HuH-7.5 (cell line): ENCODE data around the gene MORC2.
A peak's percentile ranks its signal among the peaks of the same experiment; 100 is the strongest.

Experiments
- DNase-seq: peaks from one replicate; pipeline ENCODE4 v3.0.0; 2011; ENCODE audit warnings: low spot score

The MORC2 gene

DNA sequence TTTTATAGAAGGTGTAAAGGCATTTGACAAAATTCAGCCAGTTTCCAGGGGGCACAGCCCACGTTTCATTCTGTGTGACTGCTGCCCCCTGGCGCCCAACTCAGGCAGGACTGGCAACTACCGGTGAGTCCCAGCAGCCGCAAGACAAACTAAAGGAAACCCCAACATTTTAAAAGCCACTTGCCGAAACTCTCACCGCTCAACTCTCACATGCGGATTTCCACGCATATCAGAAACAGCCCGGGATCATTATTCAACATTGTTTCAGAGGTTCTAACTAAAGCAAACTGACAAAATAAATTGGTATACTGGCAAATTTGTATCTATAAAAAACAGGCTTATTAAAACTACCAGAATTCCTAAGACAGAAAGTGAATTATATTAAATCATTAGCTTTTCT lies 48.2 kb downstream of the MORC2 start:
- peak; percentile 70 for DNase-seq

DNA sequence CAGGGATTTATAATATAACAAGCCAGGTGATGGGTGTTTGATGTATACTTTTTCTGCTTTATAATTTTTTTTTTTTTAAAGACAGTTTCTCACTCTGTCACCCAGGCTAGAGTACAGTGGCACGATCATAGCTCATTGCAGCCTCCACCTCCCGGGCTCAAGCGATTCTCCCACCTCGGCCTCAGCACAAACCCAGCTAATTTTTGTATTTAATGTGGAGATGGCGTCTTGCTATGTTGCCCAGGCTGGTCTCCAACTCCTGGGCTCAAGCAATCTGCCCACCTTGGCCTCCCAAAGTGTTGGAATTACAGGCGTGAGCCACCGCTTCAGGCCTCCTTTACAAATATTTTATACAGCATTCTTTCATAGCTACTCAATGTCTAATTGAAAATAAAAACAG lies 48.6 kb downstream of the MORC2 start:
- no peak for DNase-seq

DNA sequence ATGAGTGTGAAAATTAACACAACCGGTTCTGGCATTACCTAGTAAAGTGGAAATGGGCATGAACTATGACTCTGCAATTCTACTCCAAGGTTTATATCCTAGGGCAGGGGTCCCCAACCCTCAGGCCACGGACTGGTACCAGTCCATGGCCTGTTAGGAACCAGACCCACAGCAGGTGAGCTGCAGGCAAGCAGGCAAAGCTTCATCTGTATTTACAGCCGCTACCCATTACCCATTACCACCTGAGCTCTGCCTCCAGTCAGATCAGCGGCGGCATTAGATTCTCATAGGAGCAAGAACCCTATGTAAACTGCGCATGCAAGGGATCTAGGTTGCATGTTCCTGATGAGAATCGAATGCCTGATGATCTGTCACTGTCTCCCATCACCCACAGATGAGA lies 49.8 kb downstream of the MORC2 start:
- DNase-seq: no peak

DNA sequence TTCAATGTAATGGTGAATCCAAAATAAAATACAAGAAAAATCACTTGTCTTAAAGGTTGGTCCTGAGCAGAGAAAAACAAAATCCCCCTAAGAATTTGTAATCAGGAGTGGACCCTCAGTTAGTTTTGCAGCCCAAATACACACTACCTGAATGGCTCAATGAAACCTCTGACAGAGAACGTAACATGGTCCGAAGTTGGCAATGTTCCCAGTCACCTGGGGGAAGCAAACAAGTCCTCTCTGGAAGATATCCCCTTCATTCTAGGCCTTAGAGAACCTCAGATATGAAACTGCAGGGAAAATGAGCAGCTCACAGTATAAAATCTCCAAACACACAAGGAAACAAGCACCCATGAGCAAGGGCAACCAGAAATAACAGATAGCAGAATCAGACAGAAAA lies 58.2 kb downstream of the MORC2 start:
- DNase-seq: no peak

DNA sequence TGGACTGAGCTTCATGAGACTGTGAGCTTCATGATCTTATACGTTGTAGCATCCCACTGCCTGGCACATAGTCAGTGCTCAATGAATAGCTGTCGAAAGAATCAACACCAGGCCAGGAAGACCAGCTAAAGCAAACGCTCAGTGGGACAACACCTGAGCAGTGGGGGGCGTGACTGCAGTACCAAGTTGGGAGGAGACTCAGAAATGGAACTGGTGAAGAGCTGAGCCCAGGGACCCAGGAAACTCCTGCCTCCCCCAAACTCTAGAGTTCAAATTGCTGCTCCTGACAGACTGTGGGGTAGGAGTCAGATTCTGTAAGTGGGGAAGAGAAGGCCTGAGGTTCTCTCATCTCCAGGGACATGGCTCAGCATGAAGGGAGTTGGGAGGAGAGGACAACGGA lies 59.3 kb downstream of the MORC2 start:
- DNase-seq: no peak

GRCh38 chr22:30908051-30908461 lies 60.5 kb downstream of the MORC2 start:
- no peak for DNase-seq

DNA sequence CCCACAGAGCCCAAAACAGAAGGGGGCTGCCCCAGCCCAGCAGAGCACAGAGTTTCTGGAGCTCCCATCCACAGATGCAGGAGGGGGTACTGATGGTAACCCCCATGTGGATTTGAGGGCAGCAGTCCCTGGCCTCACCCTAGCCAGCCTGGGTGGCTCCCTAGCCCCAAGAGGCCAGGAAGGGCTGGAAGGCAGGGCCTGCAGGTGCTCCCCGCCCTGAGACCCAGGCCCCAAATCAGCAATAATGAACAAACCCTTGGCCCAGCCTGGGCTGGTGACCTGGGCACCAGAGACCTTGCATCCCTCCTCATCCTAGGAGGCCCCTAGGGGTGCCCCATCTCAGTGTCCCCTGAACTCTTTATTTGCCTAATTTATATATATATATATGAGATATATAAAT lies 61.6 kb downstream of the MORC2 start:
- no peak for DNase-seq

DNA sequence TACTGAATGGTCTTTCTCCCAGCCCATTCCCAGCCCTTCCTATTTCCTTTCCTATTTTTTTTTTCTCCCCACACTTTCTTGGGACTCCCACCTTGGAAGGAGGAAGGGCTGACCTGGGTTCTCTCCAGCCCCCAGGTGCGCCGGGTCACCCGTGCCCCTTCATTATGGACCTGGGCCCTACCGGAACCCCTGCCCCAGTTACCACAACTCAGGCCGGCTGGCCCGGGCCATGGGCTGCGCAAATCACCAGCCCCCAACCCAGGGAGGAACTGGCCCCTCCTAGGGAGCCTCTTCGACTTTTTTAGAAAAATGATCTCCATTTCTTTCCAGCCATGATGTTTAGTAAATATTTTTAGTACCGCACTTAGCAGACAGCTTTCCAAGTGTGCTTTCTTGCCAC lies 62.2 kb downstream of the MORC2 start:
- DNase-seq: no peak

DNA sequence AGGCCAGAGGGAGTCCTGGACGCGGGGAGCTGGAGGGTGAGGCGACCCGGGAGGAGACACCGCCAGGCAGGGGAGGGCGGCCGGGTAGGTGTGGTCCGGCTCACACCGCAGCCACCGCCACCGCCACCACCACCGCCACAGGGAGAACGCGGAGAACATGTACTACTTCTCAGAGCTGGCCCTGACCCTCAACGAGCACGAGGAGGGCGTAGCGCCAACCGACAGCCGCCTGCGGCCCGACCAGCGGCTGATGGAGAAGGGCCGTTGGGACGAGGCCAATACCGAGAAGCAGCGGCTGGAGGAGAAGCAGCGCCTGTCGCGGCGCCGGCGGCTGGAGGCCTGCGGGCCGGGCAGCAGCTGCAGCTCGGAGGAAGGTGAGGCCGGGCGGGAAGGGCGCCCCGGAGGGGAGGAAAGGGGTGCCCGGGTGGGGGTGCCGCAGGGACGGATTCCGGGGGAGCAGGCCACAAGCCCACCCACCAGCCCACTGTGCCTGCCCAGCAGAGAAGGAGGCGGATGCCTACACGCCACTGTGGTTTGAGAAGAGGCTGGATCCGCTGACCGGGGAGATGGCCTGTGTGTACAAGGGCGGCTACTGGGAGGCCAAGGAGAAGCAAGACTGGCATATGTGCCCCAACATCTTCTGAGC lies 62.8 kb downstream of the MORC2 start:
- no peak for DNase-seq

GRCh38 chr22:30903876-30904460 lies 64.6 kb downstream of the MORC2 start:
- no peak for DNase-seq

DNA sequence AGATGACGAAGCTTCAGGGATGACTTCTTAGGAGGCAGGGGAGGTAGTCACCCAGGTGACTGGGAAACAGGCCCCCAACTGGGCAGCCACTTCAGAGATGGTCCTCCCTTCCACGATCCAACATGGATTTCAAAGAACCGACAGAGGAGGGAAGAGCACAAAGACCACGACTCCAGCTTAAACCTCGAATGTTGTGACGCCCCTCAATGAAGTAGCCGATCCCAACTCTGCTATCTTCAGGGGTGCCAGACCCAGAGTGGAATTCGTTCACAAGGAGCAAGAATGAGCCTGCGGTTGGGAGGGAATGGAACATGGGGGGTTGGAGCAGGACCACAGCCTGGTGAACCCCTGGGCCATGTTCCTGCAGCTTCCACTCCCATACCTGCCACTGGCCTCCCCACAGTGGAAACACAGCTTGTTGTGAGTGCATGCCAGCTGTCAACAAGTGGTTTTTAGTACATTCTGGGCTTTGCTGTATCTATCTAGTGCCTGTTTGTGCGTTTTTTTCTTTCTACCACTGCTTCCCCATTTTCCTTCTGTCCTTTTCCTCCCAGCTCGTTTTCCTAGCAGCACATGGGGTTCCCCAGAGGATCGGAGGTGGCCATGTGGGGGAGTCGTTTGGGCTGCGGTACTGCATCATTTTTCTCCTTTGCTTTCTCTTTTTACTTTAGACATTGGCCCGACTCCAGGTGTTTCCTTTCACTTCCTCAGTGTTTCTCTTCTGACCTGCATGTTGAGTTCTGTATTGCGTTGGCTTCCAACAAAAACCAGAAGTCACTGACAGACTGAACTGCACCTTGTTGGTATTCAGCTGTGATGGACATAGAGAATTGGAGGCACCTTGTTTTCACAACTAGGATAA lies 65.8 kb downstream of the MORC2 start:
- no peak for DNase-seq

GRCh38 chr22:30894371-30894740 lies 74.2 kb downstream of the MORC2 start:
- DNase-seq: no peak

GRCh38 chr22:30893434-30894370 lies 74.9 kb downstream of the MORC2 start:
- DNase-seq: no peak

GRCh38 chr22:30892731-30893221 lies 75.8 kb downstream of the MORC2 start:
- no peak for DNase-seq

DNA sequence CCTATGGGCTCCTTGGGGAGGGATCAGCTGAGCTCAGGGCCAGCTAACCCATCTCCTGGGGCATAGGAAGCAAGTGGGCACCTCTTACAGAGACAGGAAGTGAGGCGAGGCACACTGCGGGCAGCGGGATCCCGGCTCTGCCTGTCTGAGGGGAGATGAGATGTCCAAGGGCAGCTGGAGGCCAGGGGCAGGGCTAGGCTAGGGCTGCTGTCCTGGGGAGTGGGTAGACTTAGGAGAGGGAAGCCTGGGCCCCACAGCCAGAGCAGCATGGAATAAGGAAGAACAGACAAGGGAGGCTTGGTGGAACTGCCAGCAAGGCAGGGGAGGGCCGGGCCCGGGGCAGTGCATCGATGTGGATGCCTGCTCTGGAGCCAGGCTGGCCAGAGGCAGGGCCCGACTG lies 76.3 kb downstream of the MORC2 start:
- no peak for DNase-seq

DNA sequence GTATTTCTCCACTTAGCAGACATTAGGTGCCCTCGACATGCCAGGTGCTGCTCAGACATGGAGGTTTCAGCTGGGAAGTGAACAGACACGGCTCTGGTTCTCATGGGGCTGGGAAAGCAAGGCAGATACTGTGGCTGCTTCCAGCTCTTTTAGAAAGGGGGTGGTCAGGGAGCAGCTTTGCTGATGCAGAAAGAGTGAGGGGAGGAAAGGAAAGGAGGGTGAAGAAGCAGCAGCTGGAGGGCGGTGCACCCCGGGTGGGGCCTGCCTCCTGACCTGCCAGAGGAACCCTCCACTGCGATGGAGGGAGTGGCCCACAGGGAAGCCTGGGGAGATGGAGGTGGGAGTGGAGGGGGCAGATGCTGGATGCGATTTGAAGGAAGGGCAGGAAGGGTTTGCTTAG lies 76.8 kb downstream of the MORC2 start:
- DNase-seq: no peak

- DNase-seq: no peak
These were observed 77.2 kb downstream of the MORC2 start for GRCh38 chr22:30891443-30891755.

GRCh38 chr22:30890686-30891442 lies 77.7 kb downstream of the MORC2 start:
- DNase-seq: peak; percentile 76

DNA sequence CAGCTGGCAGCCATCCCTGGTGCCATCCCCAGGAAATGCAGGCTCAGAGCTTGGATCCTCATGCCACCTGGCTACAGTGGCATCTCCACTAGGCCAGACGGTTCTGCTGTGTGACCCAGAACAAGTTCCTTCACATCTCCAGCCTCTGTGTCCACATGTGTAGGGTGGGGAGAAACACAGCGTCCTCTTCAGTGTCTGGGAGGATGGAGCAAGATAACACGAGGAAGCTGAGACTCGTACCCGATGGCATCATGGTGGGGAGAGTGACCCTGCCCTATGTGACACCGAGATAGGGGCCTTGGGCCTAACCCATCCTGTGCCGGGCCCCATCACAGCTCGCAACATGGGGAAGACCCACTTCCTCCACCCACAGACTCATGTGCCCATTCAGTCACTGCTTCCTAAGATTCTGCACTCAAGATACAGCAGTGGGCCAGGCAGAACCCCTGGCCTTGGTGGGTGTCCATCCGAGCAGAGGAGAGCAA lies 78.5 kb downstream of the MORC2 start:
- DNase-seq: no peak

- DNase-seq: no peak
These were observed 79.1 kb downstream of the MORC2 start for GRCh38 chr22:30889268-30889995.

GRCh38 chr22:30887861-30888260 lies 80.7 kb downstream of the MORC2 start:
- no peak for DNase-seq
